HepG2 (cell line): ENCODE measurements around the gene MRNIP. TPM values are rescaled to one million over a fixed set of nuclear protein-coding genes. Genes with fewer than 3 reads are reported as not detected.

ENCODE experiments used
- ATAC-seq: fragments of 200-7000 bp; cut with Tn5 transposase; 3 replicates; pipeline ENCODE4 v1.9.1; 2020; ENCODE audit warnings: mild to moderate bottlenecking, moderate library complexity
- BruUV-seq: library from RNA; stranded (reverse); fragments of 400-500 nt; replicated peaks from 2 replicates; lab custom pipeline; 2021; lab: Mats Ljungman, UMichigan
- CTCF ChIA-PET: fragments of 300-600 bp; formaldehyde crosslinking; extraction: SDS; loops from one replicate; lab custom pipeline; 2021; ENCODE audit warnings: low total read pairs, inconsistent platforms, low intra/inter-chr PET ratio; lab: Yijun Ruan, JAX
- POLR2A ChIA-PET: fragments of 350-600 bp; sonication (Branson Sonifier 250); formaldehyde crosslinking; loops from one replicate; lab custom pipeline; 2020; ENCODE audit warnings: antibody characterized with exemption, inconsistent platforms; lab: Yijun Ruan, JAX
- DNase-seq: peaks from one replicate; pipeline ENCODE4 v3.0.0-alpha.2; 2015; ENCODE audit warnings: low spot score
- FAIRE-seq: peaks from 3 replicates; lab custom pipeline; 2011; peaks lifted over from hg19 to GRCh38; lab: Jason Lieb, UNC
- H2AFZ ChIP-seq: one replicate; pipeline ENCODE4 v1.6.1; 2011; ENCODE audit warnings: low read length, inconsistent platforms
- H3K27ac ChIP-seq: fragments of 300-600 bp; 3 replicates; pipeline ENCODE4 v1.8.0; 2011; ENCODE audit warnings: mixed run types, mild to moderate bottlenecking, mixed read lengths, low read length, inconsistent platforms; ENCODE audit not compliant: insufficient read depth; ENCODE audit errors: extremely low read length
- H3K27me3 ChIP-seq, 2 experiments: fragments of 200-600 bp in 1 of 2; 2 replicates in 1 of 2; 3 replicates in 1 of 2; pipeline versions ENCODE4 v1.6.0 to v1.8.0; 2011; ENCODE audit warnings: low read length in 2 of 2, mild to moderate bottlenecking in 2 of 2, moderate library complexity in 2 of 2, inconsistent platforms in 1 of 2; ENCODE audit not compliant: insufficient read depth in 2 of 2, control insufficient read depth in 1 of 2
- H3K36me3 ChIP-seq, 2 experiments: fragments of 200-600 bp in 1 of 2; replicated peaks in 1 of 2; 2 replicates in 1 of 2; 3 replicates in 1 of 2; pipeline versions ENCODE4 v1.5.1 to v1.8.0; 2011; ENCODE audit warnings: low read length in 2 of 2, inconsistent platforms in 1 of 2; ENCODE audit not compliant: insufficient read depth in 2 of 2, control insufficient read depth in 1 of 2
- H3K4me1 ChIP-seq: 2 replicates; pipeline ENCODE4 v1.5.1; 2012; ENCODE audit warnings: low read length, inconsistent platforms; ENCODE audit not compliant: insufficient read depth
- H3K4me2 ChIP-seq: 2 replicates; pipeline ENCODE4 v1.6.0; 2011; ENCODE audit warnings: low read depth, low read length, inconsistent platforms
- H3K4me3 ChIP-seq, 3 experiments: fragments of 200-600 bp in 1 of 3; sonication (generic), shearing (Covaris generic) in 1 of 3; replicated peaks in 1 of 3; 2 replicates each; pipeline ENCODE4 v1.5.1; 2011 to 2016; ENCODE audit warnings: low read length in 3 of 3, inconsistent platforms in 2 of 3, low read depth in 2 of 3, mild to moderate bottlenecking in 2 of 3, control low read depth in 1 of 3, mixed read lengths in 1 of 3; ENCODE audit not compliant: insufficient read depth in 1 of 3
- H3K79me2 ChIP-seq: one replicate; pipeline ENCODE4 v1.6.1; 2011; ENCODE audit warnings: low read length, inconsistent platforms; ENCODE audit not compliant: insufficient read depth
- H3K9ac ChIP-seq: 2 replicates; pipeline ENCODE4 v1.6.0; 2011; ENCODE audit warnings: mild to moderate bottlenecking, low read depth, low read length, inconsistent platforms; ENCODE audit not compliant: insufficient read depth
- H3K9me3 ChIP-seq: 2 replicates; pipeline ENCODE4 v1.5.1; 2012; ENCODE audit warnings: mild to moderate bottlenecking, low read length
- H4K20me1 ChIP-seq: 2 replicates; pipeline ENCODE4 v1.6.0; 2011; ENCODE audit warnings: inconsistent platforms, mild to moderate bottlenecking, low read length, moderate library complexity; ENCODE audit not compliant: insufficient read depth
- AGO1 ChIP-seq: fragments of 200-400 bp; formaldehyde crosslinking; IDR thresholded peaks from 2 replicates; pipeline ENCODE4 v1.6.1; 2017; ENCODE audit warnings: mild to moderate bottlenecking, low read depth, low read length, moderate library complexity; ENCODE audit not compliant: poor library complexity, severe bottlenecking
- AGO2 ChIP-seq: fragments of 200-400 bp; formaldehyde crosslinking; optimal IDR thresholded peaks from 2 replicates; pipeline ENCODE3; 2017; ENCODE audit warnings: mild to moderate bottlenecking, low read depth, low read length, moderate library complexity
- GATA4 ChIP-seq: sonication (generic); IDR thresholded peaks from 2 replicates; pipeline ENCODE4 v1.6.1; 2016; ENCODE audit warnings: antibody characterized with exemption, low read depth, borderline replicate concordance
- HNRNPH1 ChIP-seq: fragments of 200-400 bp; formaldehyde crosslinking; optimal IDR thresholded peaks from 2 replicates; pipeline ENCODE3; 2017; ENCODE audit warnings: mild to moderate bottlenecking, low read depth, low read length
- ISL2 ChIP-seq: sonication (generic); formaldehyde crosslinking; IDR thresholded peaks from 2 replicates; pipeline ENCODE4 v1.5.0; 2020; ENCODE audit warnings: missing genetic modification reagents
- POLR2A ChIP-seq, 2 experiments: IDR thresholded peaks; 2 replicates each; pipeline ENCODE4 v1.6.1; 2011; ENCODE audit warnings: low read depth in 2 of 2, low read length in 2 of 2, mild to moderate bottlenecking in 1 of 2, moderate library complexity in 1 of 2; ENCODE audit not compliant: insufficient read depth in 1 of 2
- POLR2G ChIP-seq: fragments of 200-400 bp; formaldehyde crosslinking; IDR thresholded peaks from 2 replicates; pipeline ENCODE4 v1.6.1; 2018; ENCODE audit warnings: mild to moderate bottlenecking, low read depth, low read length, moderate library complexity
- PPARG ChIP-seq: conservative IDR thresholded peaks from 2 replicates; pipeline ENCODE4 v1.6.1; 2016; ENCODE audit warnings: missing biosample characterization, missing genetic modification reagents
- RBM22 ChIP-seq: fragments of 200-400 bp; formaldehyde crosslinking; optimal IDR thresholded peaks from 2 replicates; pipeline ENCODE3; 2017; ENCODE audit warnings: mild to moderate bottlenecking, low read length, moderate library complexity
- SPEN ChIP-seq: sonication (generic); formaldehyde crosslinking; IDR thresholded peaks from 2 replicates; pipeline ENCODE4 v1.5.1; 2020; ENCODE audit warnings: low read depth, mild to moderate bottlenecking, missing genetic modification reagents
- ZNF136 ChIP-seq: sonication (generic); formaldehyde crosslinking; IDR thresholded peaks from 2 replicates; pipeline ENCODE4 v1.8.1; 2022; ENCODE audit warnings: low read depth, mild to moderate bottlenecking, moderate library complexity, missing genetic modification reagents
- ZNF337 ChIP-seq: sonication (generic); formaldehyde crosslinking; IDR thresholded peaks from 2 replicates; pipeline ENCODE4 v1.5.1; 2020; ENCODE audit warnings: missing genetic modification reagents, low read depth, mild to moderate bottlenecking, borderline replicate concordance
- ZNF510 ChIP-seq: sonication (generic); formaldehyde crosslinking; IDR thresholded peaks from 2 replicates; pipeline ENCODE4 v1.4.0; 2020; ENCODE audit warnings: low read depth, mild to moderate bottlenecking, missing genetic modification reagents
- ZNF572 ChIP-seq: sonication (generic); formaldehyde crosslinking; IDR thresholded peaks from 2 replicates; pipeline ENCODE4 v1.5.1; 2020; ENCODE audit warnings: mild to moderate bottlenecking, missing genetic modification reagents
- ZNF607 ChIP-seq: sonication (generic); formaldehyde crosslinking; IDR thresholded peaks from 2 replicates; pipeline ENCODE4 v1.5.1; 2020; ENCODE audit warnings: missing genetic modification reagents, mild to moderate bottlenecking, borderline replicate concordance
- WGBS: methylation state at CpG from one replicate; pipeline ENCODE4 v1.1.6; 2017; ENCODE audit warnings: low lambda C conversion rate; 5-methylcytosine and 5-hydroxymethylcytosine counted together
- in situ Hi-C: cut with HindIII; loops from 2 replicates; pipeline ENCODE4 v1.10.0; 2017; ENCODE audit warnings: low pct_unique_long_range_greater_than_20kb; ENCODE audit not compliant: extremely low pct_ligation_motif_present
- intact Hi-C: fragments of 100-400 bp; cut with micrococcal nuclease; formaldehyde crosslinking; loops from one replicate; pipeline ENCODE4 v1.10.0; 2022; ENCODE audit not compliant: unreplicated experiment
- polyA plus RNA-seq, 8 experiments: library from polyadenylated mRNA; depleted of rRNA in 3 of 8; stranded (reverse) in 7 of 8; unstranded in 1 of 8; fragments of >200 nt; fragmentation: Illumina TruSeq in 4 of 8; extraction: Trizol in 4 of 8; gene quantifications; 2 replicates each; pipeline versions ENCODE4 v1.2.1 to v1.2.3, GENCODE V29; 2011 to 2016; ENCODE audit warnings: low read depth in 4 of 8, missing spikeins in 1 of 8, mixed read lengths in 1 of 8; ENCODE audit not compliant: insufficient read depth in 1 of 8
- total RNA-seq, 5 experiments: library from RNA; depleted of rRNA; stranded (reverse); fragments of >200 nt; fragmentation: Illumina TruSeq; extraction: Trizol; gene quantifications; 2 replicates each; pipeline ENCODE4 v1.2.3, GENCODE V29; 2016; ENCODE audit warnings: low read depth in 1 of 5

The MRNIP gene
- total and polyA plus RNA-seq, 2 of the 13 experiments (the other 11 are each of a cell fraction or from before 2014, with no cell fraction given) = 15.5 to 34.1 TPM

- H3K79me2 ChIP-seq = no peaks in the 10 kb centered on the region
- no peak overlapping the region for H3K9ac ChIP-seq
- ChIA-PET CTCF (no interaction called here), POLR2A (interaction anchor here (1.5 kb wide), 1 partner anchor 16 kb away, joined by 3 read pairs; no protein-coding TSS in a partner anchor)
- H3K27ac ChIP-seq = no peak overlapping the region
- 100% methylated on average over 1 of the region's 9 CpGs for WGBS
- no peaks in the 10 kb centered on the region; the same call in 1 of the 2 replicates for H3K9me3 ChIP-seq
- DNase-seq (no peak), FAIRE-seq (no peak), ATAC-seq (peak; percentile 2)
- no peak overlapping the region for H3K4me2 ChIP-seq
- peaks cover 7% of the 10 kb centered on the region; the same call in 1 of the 2 replicates for H3K4me1 ChIP-seq
- peaks cover 8% of the 10 kb centered on the region; the same call in 1 of the 2 replicates for H4K20me1 ChIP-seq
- BruUV-seq = no TSS peak
- TF ChIP-seq PPARG (CRISPR knock-in tag) (no peak), SPEN (no peak), POLR2A (IDR thresholded peaks at IDR 0.05; ENCODE audit: insufficient read depth in 1 of 2, low read depth in 2 of 2, low read length in 2 of 2) (0 out of 4 replicates have a peak, but pooled peaks of 1 of the 2 experiments have one; percentile 25), AGO1 (peak; percentile 63), ZNF136 (CRISPR knock-in tag) (no peak), HNRNPH1 (no peak), GATA4 (no peak), RBM22 (peak; percentile 35), ISL2 (CRISPR knock-in tag) (no peak), ZNF510 (CRISPR knock-in tag) (no peak), AGO2 (peak; percentile 74), ZNF337 (no peak), ZNF607 (no peak), ZNF572 (CRISPR knock-in tag) (no peak), POLR2G (0 out of 2 replicates have a peak, but pooled peaks have one; percentile 14)
- no peak overlapping the region for H3K4me3 ChIP-seq
- no peak overlapping the region for H2AFZ ChIP-seq
- no peaks in the 10 kb centered on the region for H3K27me3 ChIP-seq
- in situ Hi-C loops = no loop called here
- intact Hi-C loops = no loop called here
- peaks cover 8 to 35% of the 10 kb centered on the region in 2 experiments; a peak in 3 of 5 replicates for H3K36me3 ChIP-seq
Observed at GRCh38 chr5:179841621-179842020, 17.0 kb downstream of the MRNIP start.
